Measurements from ENCODE around the gene PDS5A. TPM values are rescaled to one million over a fixed set of nuclear protein-coding genes. Genes with fewer than 3 reads are reported as not detected.

Gene PDS5A
- total and polyA plus RNA-seq, 9 of the 15 experiments (the other 6 are each of a cell fraction or from before 2014, with no cell fraction given): 16.4 to 85.4 (median 70.0) TPM

DNA sequence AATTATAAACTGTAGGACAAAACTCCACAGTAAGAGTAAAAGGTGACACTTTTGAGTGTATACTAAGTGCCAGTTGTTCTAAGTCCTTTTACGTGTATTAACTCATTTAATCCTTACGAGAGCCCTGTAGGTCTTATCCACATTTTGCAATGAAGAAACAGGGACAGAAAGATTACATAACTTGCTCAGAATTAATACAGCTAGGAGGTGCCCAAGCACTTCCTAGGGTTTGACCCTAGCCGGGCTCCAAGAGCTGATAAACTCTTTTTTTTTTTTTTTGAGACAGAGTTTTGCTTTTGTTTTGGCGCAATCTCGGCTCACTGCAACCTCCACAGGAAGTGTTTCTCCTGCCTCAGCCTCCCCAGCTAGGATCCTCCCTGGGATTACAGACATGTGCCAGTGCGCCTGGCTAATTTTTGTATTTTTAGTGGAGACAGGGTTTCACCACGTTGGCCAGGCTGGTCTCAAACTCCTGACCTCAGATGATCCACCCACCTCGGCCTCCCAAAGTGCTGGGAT, 169.4 kb downstream of the PDS5A start (continued):
- TF ChIP-seq, protein P1, sequence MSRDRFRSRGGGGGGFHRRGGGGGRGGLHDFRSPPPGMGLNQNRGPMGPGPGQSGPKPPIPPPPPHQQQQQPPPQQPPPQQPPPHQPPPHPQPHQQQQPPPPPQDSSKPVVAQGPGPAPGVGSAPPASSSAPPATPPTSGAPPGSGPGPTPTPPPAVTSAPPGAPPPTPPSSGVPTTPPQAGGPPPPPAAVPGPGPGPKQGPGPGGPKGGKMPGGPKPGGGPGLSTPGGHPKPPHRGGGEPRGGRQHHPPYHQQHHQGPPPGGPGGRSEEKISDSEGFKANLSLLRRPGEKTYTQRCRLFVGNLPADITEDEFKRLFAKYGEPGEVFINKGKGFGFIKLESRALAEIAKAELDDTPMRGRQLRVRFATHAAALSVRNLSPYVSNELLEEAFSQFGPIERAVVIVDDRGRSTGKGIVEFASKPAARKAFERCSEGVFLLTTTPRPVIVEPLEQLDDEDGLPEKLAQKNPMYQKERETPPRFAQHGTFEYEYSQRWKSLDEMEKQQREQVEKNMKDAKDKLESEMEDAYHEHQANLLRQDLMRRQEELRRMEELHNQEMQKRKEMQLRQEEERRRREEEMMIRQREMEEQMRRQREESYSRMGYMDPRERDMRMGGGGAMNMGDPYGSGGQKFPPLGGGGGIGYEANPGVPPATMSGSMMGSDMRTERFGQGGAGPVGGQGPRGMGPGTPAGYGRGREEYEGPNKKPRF (IDR thresholded peaks at IDR 0.05; ENCODE audit: low read depth, low read length): no peak
- TF ChIP-seq KDM2B (CRISPR knock-in tag; IDR thresholded peaks at IDR 0.05) (no peak), ELF4 (CRISPR knock-in tag; IDR thresholded peaks at IDR 0.05) (no peak), PURB (CRISPR knock-in tag; IDR thresholded peaks at IDR 0.05; ENCODE audit: low read depth) (no peak), PHF8 (IDR thresholded peaks at IDR 0.05; ENCODE audit: borderline replicate concordance, low read length) (no peak), MCM7 (IDR thresholded peaks at IDR 0.05) (no peak), HMG20B (CRISPR knock-in tag; IDR thresholded peaks at IDR 0.05) (no peak), WHSC1 (IDR thresholded peaks at IDR 0.05; ENCODE audit: low read length) (no peak), ILK (tag; IDR thresholded peaks at IDR 0.05; ENCODE audit: borderline replicate concordance, low read depth) (no peak), NELFE (IDR thresholded peaks at IDR 0.05; ENCODE audit: insufficient read depth, insufficient read length) (no peak), ZNF668 (CRISPR knock-in tag; IDR thresholded peaks at IDR 0.05) (no peak), ZNF57 (CRISPR knock-in tag; IDR thresholded peaks at IDR 0.05) (no peak), NFIC (IDR thresholded peaks at IDR 0.05) (no peak), DACH1 (IDR thresholded peaks at IDR 0.05; ENCODE audit: partially characterized antibody) (no peak), PYGO2 (tag; IDR thresholded peaks at IDR 0.05) (no peak), SMARCB1 (IDR thresholded peaks at IDR 0.05; ENCODE audit: insufficient read length, low read depth) (no peak), ZNF324 (CRISPR knock-in tag; IDR thresholded peaks at IDR 0.05) (no peak), TCF7L2 (IDR thresholded peaks at IDR 0.05; ENCODE audit: low read depth, low read length) (no peak), ARHGAP35 (IDR thresholded peaks at IDR 0.05; ENCODE audit: partially characterized antibody) (no peak)
- TF ChIP-seq, protein P2, sequence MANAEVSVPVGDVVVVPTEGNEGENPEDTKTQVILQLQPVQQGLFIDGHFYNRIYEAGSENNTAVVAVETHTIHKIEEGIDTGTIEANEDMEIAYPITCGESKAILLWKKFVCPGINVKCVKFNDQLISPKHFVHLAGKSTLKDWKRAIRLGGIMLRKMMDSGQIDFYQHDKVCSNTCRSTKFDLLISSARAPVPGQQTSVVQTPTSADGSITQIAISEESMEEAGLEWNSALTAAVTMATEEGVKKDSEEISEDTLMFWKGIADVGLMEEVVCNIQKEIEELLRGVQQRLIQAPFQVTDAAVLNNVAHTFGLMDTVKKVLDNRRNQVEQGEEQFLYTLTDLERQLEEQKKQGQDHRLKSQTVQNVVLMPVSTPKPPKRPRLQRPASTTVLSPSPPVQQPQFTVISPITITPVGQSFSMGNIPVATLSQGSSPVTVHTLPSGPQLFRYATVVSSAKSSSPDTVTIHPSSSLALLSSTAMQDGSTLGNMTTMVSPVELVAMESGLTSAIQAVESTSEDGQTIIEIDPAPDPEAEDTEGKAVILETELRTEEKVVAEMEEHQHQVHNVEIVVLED (CRISPR knock-in tag; IDR thresholded peaks at IDR 0.05): no peak
- TF ChIP-seq, protein P3, sequence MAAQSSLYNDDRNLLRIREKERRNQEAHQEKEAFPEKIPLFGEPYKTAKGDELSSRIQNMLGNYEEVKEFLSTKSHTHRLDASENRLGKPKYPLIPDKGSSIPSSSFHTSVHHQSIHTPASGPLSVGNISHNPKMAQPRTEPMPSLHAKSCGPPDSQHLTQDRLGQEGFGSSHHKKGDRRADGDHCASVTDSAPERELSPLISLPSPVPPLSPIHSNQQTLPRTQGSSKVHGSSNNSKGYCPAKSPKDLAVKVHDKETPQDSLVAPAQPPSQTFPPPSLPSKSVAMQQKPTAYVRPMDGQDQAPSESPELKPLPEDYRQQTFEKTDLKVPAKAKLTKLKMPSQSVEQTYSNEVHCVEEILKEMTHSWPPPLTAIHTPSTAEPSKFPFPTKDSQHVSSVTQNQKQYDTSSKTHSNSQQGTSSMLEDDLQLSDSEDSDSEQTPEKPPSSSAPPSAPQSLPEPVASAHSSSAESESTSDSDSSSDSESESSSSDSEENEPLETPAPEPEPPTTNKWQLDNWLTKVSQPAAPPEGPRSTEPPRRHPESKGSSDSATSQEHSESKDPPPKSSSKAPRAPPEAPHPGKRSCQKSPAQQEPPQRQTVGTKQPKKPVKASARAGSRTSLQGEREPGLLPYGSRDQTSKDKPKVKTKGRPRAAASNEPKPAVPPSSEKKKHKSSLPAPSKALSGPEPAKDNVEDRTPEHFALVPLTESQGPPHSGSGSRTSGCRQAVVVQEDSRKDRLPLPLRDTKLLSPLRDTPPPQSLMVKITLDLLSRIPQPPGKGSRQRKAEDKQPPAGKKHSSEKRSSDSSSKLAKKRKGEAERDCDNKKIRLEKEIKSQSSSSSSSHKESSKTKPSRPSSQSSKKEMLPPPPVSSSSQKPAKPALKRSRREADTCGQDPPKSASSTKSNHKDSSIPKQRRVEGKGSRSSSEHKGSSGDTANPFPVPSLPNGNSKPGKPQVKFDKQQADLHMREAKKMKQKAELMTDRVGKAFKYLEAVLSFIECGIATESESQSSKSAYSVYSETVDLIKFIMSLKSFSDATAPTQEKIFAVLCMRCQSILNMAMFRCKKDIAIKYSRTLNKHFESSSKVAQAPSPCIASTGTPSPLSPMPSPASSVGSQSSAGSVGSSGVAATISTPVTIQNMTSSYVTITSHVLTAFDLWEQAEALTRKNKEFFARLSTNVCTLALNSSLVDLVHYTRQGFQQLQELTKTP (IDR thresholded peaks at IDR 0.05; ENCODE audit: low read depth in 1 of 2, partially characterized antibody in 2 of 2): no peak

Measured in K562 (cell line).